H9 (cell line): ENCODE results near the gene EFNA5. TPM values are rescaled to one million over a fixed set of nuclear protein-coding genes. Genes with fewer than 3 reads are reported as not detected.

Source experiments
- DNase-seq: peaks from one replicate; pipeline ENCODE4 v3.0.0-alpha.2; 2017
- H2AFZ ChIP-seq: one replicate; pipeline ENCODE4 v1.6.1; 2013; ENCODE audit warnings: mild to moderate bottlenecking, low read length, control low read depth, moderate library complexity
- H2AK5ac ChIP-seq: 2 replicates; pipeline ENCODE4 v1.6.1; 2013; ENCODE audit warnings: low read length, control low read depth, mixed read lengths; ENCODE audit not compliant: insufficient read length
- H2BK120ac ChIP-seq: one replicate; pipeline ENCODE4 v1.6.1; 2013; ENCODE audit warnings: low read depth, mild to moderate bottlenecking, low read length, control low read depth, inconsistent platforms; ENCODE audit not compliant: poor library complexity, severe bottlenecking
- H2BK12ac ChIP-seq: 2 replicates; pipeline ENCODE4 v1.6.1; 2013; ENCODE audit warnings: low read length, control low read depth, mixed read lengths, low read depth; ENCODE audit not compliant: insufficient read length
- H2BK15ac ChIP-seq: 2 replicates; pipeline ENCODE4 v1.6.1; 2013; ENCODE audit warnings: low read depth, low read length, control low read depth
- H2BK20ac ChIP-seq: one replicate; pipeline ENCODE4 v1.6.1; 2013; ENCODE audit warnings: low read depth, mild to moderate bottlenecking, low read length, control low read depth, inconsistent platforms; ENCODE audit not compliant: poor library complexity, severe bottlenecking
- H2BK5ac ChIP-seq: 2 replicates; pipeline ENCODE4 v1.6.1; 2013; ENCODE audit warnings: low read length, control low read depth, mixed read lengths; ENCODE audit not compliant: insufficient read length
- H3K14ac ChIP-seq: 2 replicates; pipeline ENCODE4 v1.6.1; 2013; ENCODE audit warnings: low read length, control low read depth; ENCODE audit not compliant: insufficient read depth
- H3K18ac ChIP-seq: 2 replicates; pipeline ENCODE4 v1.6.1; 2013; ENCODE audit warnings: low read depth, mild to moderate bottlenecking, mixed read lengths, low read length, control low read depth; ENCODE audit not compliant: insufficient read length
- H3K23ac ChIP-seq: 2 replicates; pipeline ENCODE4 v1.6.1; 2013; ENCODE audit warnings: low read length, control low read depth, mixed read lengths, low read depth; ENCODE audit not compliant: insufficient read length
- H3K23me2 ChIP-seq: 2 replicates; pipeline ENCODE4 v1.6.1; 2013; ENCODE audit warnings: low read depth, mild to moderate bottlenecking, mixed read lengths, low read length, control low read depth; ENCODE audit not compliant: insufficient read length, poor library complexity, severe bottlenecking
- H3K27ac ChIP-seq: 2 replicates; pipeline ENCODE4 v1.5.1; 2013; ENCODE audit warnings: low read length, control low read depth, mixed read lengths, low read depth; ENCODE audit not compliant: insufficient read length
- H3K27me3 ChIP-seq: 2 replicates; pipeline ENCODE4 v1.6.1; 2013; ENCODE audit warnings: low read length, control low read depth, inconsistent platforms; ENCODE audit not compliant: insufficient read depth
- H3K4ac ChIP-seq: 2 replicates; pipeline ENCODE4 v1.6.1; 2013; ENCODE audit warnings: low read depth, mild to moderate bottlenecking, control low read depth, inconsistent platforms, low read length, moderate library complexity
- H3K4me1 ChIP-seq: 2 replicates; pipeline ENCODE4 v1.6.1; 2013; ENCODE audit warnings: low read length, control low read depth, inconsistent platforms; ENCODE audit not compliant: insufficient read depth
- H3K4me2 ChIP-seq: 2 replicates; pipeline ENCODE4 v1.6.1; 2013; ENCODE audit warnings: low read length, control low read depth, mixed read lengths; ENCODE audit not compliant: insufficient read length, insufficient read depth
- H3K56ac ChIP-seq: 2 replicates; pipeline ENCODE4 v1.6.1; 2013; ENCODE audit warnings: low read depth, mild to moderate bottlenecking, mixed read lengths, low read length, control low read depth; ENCODE audit not compliant: insufficient read length
- H3K79me1 ChIP-seq: 2 replicates; pipeline ENCODE4 v1.6.1; 2013; ENCODE audit warnings: low read depth, mild to moderate bottlenecking, moderate library complexity, low read length, control low read depth, inconsistent platforms; ENCODE audit not compliant: insufficient read depth, poor library complexity, severe bottlenecking
- H3K79me2 ChIP-seq: 2 replicates; pipeline ENCODE4 v1.6.1; 2013; ENCODE audit warnings: low read length, control low read depth, inconsistent platforms; ENCODE audit not compliant: insufficient read depth
- H3K9ac ChIP-seq: 2 replicates; pipeline ENCODE4 v1.6.1; 2013; ENCODE audit warnings: low read length, control low read depth, mixed read lengths; ENCODE audit not compliant: insufficient read length; ENCODE audit errors: extremely low read depth
- H3K9me3 ChIP-seq: one replicate; pipeline ENCODE4 v1.6.1; 2013; ENCODE audit warnings: low read depth, low read length, inconsistent platforms; ENCODE audit not compliant: control insufficient read depth
- H3T11ph ChIP-seq: one replicate; pipeline ENCODE4 v1.6.1; 2013; ENCODE audit warnings: mild to moderate bottlenecking, low read length, control low read depth, inconsistent platforms
- H4K20me1 ChIP-seq: one replicate; pipeline ENCODE4 v1.6.1; 2013; ENCODE audit not compliant: control insufficient read depth, insufficient read length, insufficient read depth
- H4K5ac ChIP-seq: 2 replicates; pipeline ENCODE4 v1.6.1; 2013; ENCODE audit warnings: low read depth, mild to moderate bottlenecking, mixed read lengths, low read length, control low read depth; ENCODE audit not compliant: insufficient read length
- H4K8ac ChIP-seq: replicated peaks from 2 replicates; pipeline ENCODE4 v1.6.1; 2013; ENCODE audit warnings: low read length, control low read depth, mixed read lengths, low read depth; ENCODE audit not compliant: insufficient read length
- H4K91ac ChIP-seq: 2 replicates; pipeline ENCODE4 v1.6.1; 2013; ENCODE audit warnings: low read depth, mild to moderate bottlenecking, moderate library complexity, mixed read lengths, low read length, control low read depth; ENCODE audit not compliant: insufficient read length
- H3K27ac Mint-ChIP-seq, 3 experiments: 2 replicates in 2 of 3; 3 replicates in 1 of 3; pipeline ENCODE4 v1.8.0; 2020 to 2021; ENCODE audit warnings: mixed read lengths in 3 of 3, mild to moderate bottlenecking in 1 of 3, moderate library complexity in 1 of 3
- H3K27me3 Mint-ChIP-seq: 2 replicates; pipeline ENCODE4 v1.8.0; 2021; ENCODE audit warnings: low read depth, mild to moderate bottlenecking, moderate library complexity, mixed read lengths
- H3K36me3 Mint-ChIP-seq, 3 experiments: 2 replicates in 2 of 3; 3 replicates in 1 of 3; pipeline ENCODE4 v1.8.0; 2020 to 2021; ENCODE audit warnings: low read depth in 3 of 3, mixed read lengths in 3 of 3; ENCODE audit not compliant: insufficient read depth in 1 of 3
- H3K4me1 Mint-ChIP-seq, 2 experiments: 2 replicates each; pipeline ENCODE4 v1.8.0; 2020; ENCODE audit warnings: mixed read lengths in 2 of 2
- H3K4me3 Mint-ChIP-seq, 2 experiments: 2 replicates in 1 of 2; 3 replicates in 1 of 2; pipeline ENCODE4 v1.8.0; 2020 to 2021; ENCODE audit warnings: mild to moderate bottlenecking in 2 of 2, mixed read lengths in 2 of 2, moderate library complexity in 1 of 2
- H3K9me3 Mint-ChIP-seq, 2 experiments: 2 replicates in 1 of 2; 3 replicates in 1 of 2; pipeline ENCODE4 v1.8.0; 2020; ENCODE audit warnings: mild to moderate bottlenecking in 2 of 2, mixed read lengths in 2 of 2, moderate library complexity in 1 of 2
- WGBS: extraction: QIAGEN DNeasy Blood & Tissue Kit; methylation state at CpG from one replicate; pipeline ENCODE4 v1.1.7; 2013; ENCODE audit warnings: missing lambda C conversion rate, low lambda C conversion rate, mixed read lengths; ENCODE audit not compliant: insufficient read length; ENCODE audit errors: extremely low coverage; 5-methylcytosine and 5-hydroxymethylcytosine counted together
- total RNA-seq: library from RNA; stranded (reverse); gene quantifications from 2 replicates; pipeline ENCODE4 v1.2.1, GENCODE V29; 2021
- TF ChIP-seq, protein P1 (sequence below): fragments of 200-600 bp; sonication (generic); conservative IDR thresholded peaks from 3 replicates; pipeline ENCODE4 v1.8.0; 2021; ENCODE audit warnings: antibody characterized with exemption, mild to moderate bottlenecking

EFNA5 gene
- total RNA-seq, 1 experiment from 2014 or later: 20.4 TPM

GRCh38 chr5:107687937-107688336 is 17.2 kb upstream of the EFNA5 start:
- H3K27ac Mint-ChIP-seq: no peak overlapping the region
- WGBS: no CpG with 5 or more reads among the region's 3 CpGs
- H3K9me3 Mint-ChIP-seq: peaks cover 3 to 11% of the 10 kb centered on the region in 2 experiments
- Histone ChIP-seq H3K27me3 (no peaks in the 10 kb centered on the region), H4K91ac (no peak overlapping the region), H3K79me2 (no peaks in the 10 kb centered on the region), H3K27ac (no peak overlapping the region), H4K20me1 (no peaks in the 10 kb centered on the region), H2BK20ac (no peak overlapping the region), H3K9ac (no peak overlapping the region), H3K4me2 (no peak overlapping the region), H2BK12ac (no peak overlapping the region), H3K14ac (no peak overlapping the region), H2BK120ac (no peak overlapping the region), H2BK15ac (no peak overlapping the region), H4K5ac (no peak overlapping the region), H3K79me1 (no peaks in the 10 kb centered on the region), H3K23ac (no peak overlapping the region), H3K23me2 (no peaks in the 10 kb centered on the region), H3K18ac (no peak overlapping the region), H3K9me3 (no peaks in the 10 kb centered on the region), H3K4me1 (no peaks in the 10 kb centered on the region), H2BK5ac (no peak overlapping the region), H4K8ac (no peak overlapping the region), H3K56ac (no peak overlapping the region), H3K4ac (no peak overlapping the region), H2AK5ac (no peak overlapping the region), H2AFZ (no peak overlapping the region), H3T11ph (no peak overlapping the region)
- H3K4me3 Mint-ChIP-seq: no peak overlapping the region
- peaks cover 0 to 13% (median 1%) of the 10 kb centered on the region in 3 experiments; a peak in 4 of 7 replicates for H3K36me3 Mint-ChIP-seq
- peaks cover 8 to 12% of the 10 kb centered on the region in 2 experiments for H3K4me1 Mint-ChIP-seq
- no peak for DNase-seq
- no peaks in the 10 kb centered on the region for H3K27me3 Mint-ChIP-seq
- TF ChIP-seq, protein P1, sequence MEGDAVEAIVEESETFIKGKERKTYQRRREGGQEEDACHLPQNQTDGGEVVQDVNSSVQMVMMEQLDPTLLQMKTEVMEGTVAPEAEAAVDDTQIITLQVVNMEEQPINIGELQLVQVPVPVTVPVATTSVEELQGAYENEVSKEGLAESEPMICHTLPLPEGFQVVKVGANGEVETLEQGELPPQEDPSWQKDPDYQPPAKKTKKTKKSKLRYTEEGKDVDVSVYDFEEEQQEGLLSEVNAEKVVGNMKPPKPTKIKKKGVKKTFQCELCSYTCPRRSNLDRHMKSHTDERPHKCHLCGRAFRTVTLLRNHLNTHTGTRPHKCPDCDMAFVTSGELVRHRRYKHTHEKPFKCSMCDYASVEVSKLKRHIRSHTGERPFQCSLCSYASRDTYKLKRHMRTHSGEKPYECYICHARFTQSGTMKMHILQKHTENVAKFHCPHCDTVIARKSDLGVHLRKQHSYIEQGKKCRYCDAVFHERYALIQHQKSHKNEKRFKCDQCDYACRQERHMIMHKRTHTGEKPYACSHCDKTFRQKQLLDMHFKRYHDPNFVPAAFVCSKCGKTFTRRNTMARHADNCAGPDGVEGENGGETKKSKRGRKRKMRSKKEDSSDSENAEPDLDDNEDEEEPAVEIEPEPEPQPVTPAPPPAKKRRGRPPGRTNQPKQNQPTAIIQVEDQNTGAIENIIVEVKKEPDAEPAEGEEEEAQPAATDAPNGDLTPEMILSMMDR: no peak
